ENCODE measurements around the gene SHISA6.

DNA sequence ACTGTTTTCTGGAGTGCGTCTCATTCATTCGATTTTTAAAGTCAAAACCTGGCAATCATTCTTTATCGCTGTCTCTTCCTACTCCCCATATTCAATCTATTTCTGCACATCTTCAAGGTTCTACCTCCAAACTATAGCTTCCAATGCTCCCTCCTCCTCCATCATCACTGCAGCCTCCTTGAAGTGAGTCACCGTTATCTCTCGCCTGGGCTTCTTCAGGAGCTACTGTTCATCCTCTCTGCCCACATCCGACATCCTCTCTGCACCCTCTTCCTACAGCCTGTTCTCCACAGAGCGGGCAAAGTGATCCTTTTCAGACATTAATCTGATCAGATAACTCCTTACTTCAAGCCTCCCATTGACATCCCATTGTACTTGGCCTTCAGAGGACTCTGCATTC, 213.1 kb downstream of the SHISA6 start:
- TF ChIP-seq, protein P1, sequence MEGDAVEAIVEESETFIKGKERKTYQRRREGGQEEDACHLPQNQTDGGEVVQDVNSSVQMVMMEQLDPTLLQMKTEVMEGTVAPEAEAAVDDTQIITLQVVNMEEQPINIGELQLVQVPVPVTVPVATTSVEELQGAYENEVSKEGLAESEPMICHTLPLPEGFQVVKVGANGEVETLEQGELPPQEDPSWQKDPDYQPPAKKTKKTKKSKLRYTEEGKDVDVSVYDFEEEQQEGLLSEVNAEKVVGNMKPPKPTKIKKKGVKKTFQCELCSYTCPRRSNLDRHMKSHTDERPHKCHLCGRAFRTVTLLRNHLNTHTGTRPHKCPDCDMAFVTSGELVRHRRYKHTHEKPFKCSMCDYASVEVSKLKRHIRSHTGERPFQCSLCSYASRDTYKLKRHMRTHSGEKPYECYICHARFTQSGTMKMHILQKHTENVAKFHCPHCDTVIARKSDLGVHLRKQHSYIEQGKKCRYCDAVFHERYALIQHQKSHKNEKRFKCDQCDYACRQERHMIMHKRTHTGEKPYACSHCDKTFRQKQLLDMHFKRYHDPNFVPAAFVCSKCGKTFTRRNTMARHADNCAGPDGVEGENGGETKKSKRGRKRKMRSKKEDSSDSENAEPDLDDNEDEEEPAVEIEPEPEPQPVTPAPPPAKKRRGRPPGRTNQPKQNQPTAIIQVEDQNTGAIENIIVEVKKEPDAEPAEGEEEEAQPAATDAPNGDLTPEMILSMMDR (conservative IDR thresholded peaks at IDR 0.05; ENCODE audit: low read depth, low read length), result no peak
- TF ChIP-seq EZH2 (IDR thresholded peaks at IDR 0.05; ENCODE audit: borderline replicate concordance, low read depth, low read length, poor library complexity, severe bottlenecking), result no peak

All from A673 (cell line).